NCI-H446 (cell line): ENCODE results near the gene MUC21.
"Not testable (repeated sequence)": the region's sequence is repeated elsewhere in the genome, so short reads cannot be mapped to it uniquely, and the experiment has no call there.

ENCODE experiments used
- DNase-seq, 2 experiments: peaks; one replicate each; lab custom pipeline; 2025; lab: John Stamatoyannopoulos, UW

The MUC21 gene

DNA sequence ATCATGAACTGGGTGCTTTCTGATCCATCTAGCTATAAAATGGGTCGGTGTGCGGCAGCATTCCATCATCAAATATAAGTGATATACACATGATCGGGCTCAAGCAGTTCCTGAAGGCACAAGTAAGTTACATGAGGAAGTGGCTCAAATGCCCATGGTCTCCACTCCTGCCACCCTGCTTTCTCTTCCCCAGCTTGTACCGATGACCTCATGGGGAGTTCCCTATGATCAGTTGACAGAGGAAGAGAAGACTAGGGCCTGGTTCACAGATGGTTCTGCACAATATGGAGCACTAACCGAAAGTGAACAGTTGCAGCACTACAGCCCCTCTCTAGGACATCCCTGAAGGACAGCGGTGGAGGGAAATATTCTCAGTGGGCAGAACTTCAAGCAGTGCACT is 14.3 kb upstream of the MUC21 start:
- not testable (repeated sequence) for DNase-seq

DNA sequence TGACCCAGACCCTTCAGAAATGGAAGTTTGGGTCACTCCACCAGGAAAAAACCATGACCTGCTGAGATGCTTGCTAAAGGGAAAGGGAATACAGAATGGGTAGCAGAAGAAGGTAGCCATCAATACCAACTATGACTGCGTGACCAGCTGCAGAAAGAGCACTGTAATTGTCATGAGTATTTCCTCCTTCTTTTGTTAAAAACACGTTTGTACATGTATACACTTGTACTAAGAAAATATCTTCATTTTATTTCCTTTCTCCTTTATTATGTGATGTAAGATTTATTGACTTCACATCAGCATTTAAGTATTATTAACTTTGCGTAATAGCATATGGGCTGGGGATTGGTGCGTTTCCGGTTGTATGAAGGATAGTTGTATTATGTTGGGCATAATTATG is 12.6 kb upstream of the MUC21 start:
- no peak for DNase-seq

DNA sequence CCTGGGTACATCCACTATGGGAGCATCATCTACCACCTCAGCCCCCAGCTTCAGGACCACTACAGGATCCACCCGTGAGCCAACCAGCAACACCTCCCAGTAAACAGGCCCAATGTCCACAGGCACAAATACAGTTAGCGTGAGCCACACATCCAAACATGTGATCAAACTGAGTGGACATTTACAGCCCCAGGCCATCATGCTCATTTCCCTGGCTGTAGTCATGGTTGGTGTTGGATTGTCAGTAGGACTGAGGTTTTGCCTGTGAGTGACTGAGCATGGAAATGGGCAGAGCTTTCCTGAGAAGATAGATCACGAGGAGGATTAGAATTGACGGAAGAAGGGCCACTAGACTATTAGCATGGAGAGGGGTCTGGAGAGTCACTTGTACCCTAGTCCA is 10.7 kb upstream of the MUC21 start:
- no peak for DNase-seq

DNA sequence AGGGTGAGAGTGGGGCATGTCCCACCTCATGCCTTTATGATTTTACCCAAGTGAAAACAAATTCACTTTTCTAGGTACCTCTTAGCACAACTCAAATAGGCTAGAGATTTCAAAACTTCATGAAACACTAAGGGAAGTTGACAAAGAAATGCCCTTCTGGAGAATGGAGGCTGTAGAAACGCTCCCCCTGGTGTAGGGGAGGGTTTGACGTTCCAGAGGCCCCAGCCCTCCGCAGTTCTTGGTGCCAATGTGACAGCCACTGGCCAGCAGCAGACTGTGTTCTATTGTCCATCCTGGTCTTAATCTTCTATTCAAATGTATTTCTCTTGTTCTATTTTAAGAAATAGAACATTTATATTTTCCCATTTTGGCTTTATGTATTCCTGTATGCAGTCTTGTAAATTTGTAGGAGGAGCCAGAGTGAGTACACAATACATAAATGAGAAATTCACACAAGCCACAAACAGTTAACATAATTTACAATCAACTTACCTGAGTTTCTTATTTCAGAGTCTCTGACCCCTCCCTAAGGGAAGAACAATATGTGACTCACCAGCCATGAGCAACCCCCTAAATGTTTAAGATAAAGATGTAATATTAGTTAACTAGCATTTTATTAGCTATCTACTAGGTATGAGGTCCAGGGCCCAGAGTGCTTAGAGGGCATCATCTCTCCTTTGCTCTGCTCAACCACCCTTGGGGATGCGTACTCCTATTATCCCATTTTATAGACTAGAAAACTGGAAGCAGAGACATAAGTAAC is 8.8 kb upstream of the MUC21 start:
- no peak for DNase-seq

DNA sequence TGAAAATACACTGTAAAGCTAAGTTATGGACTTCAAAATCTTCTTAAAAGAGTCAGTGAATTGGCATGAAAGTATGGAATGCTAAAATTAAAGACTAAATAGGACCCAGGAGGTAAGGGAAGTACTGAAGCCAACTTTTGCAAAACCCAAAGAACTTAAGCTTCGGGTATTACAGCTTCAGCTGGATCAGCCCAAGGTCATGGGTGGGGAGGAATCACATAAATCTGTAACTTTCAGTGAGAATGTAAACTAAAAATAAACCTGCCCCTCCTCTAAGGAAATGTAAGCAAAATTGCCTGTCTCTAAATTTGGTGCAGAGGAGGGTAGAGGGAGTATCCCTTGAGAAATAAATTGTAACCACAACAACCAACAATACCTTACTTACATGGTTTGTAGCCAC is 4.4 kb upstream of the MUC21 start:
- DNase-seq, result no peak

DNA sequence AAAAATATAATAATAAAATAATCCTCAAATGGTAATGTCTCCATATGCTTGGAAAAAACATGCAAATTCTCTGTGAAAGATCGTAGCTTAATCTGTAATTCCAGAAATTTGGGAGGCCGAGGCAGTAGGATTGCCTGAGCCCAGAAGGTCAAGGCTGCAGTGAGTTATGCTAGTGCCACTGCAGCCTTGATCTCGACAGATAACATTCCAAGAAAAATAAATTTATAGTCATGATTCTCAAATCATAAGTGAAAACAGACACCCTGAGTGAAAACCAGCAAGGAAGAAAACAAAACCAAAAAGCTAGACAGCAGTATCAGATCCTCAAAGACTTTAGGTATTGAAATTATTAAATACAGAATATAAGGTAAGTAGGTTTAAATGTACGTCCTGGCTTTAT is 3.8 kb upstream of the MUC21 start:
- no peak for DNase-seq

DNA sequence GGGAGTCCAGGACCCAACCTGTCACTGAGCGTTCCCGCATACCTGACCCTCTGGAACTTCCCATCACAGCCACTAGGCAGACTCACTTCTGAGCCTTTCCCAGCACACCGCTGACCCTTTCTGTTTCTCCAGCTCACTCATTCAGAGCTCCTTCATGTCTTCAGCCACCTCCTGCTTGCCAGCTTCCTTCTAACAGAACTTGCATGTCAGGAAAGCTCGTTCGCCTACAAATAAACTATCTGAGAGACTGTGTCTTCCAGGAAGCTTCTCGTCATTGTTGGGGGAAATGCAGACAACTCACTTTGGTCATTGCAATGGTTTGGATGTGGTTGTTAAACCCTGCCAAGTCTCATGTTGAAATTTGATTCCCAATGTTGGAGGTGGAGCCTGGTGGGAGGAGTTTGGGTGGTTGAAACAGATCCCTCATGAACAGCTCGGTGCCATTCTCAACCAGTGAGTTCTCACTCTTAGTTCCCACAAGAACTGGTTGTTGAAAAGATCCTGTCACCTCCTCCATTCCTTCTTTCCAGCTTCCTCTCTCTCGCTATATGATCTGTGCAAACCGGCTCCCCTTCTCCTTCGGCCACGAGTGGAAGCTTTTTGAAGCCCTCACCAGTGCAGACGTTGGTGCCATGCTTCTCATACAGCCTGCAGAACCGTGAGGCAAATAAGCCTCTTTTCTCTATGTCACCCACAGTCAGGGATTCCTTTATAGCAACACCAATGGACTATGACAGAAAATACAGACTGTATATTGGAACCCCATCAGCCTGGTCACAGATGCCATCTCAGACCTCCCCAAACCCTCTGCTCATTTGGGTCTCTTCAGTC is 1.4 kb upstream of the MUC21 start:
- no peak for DNase-seq

DNA sequence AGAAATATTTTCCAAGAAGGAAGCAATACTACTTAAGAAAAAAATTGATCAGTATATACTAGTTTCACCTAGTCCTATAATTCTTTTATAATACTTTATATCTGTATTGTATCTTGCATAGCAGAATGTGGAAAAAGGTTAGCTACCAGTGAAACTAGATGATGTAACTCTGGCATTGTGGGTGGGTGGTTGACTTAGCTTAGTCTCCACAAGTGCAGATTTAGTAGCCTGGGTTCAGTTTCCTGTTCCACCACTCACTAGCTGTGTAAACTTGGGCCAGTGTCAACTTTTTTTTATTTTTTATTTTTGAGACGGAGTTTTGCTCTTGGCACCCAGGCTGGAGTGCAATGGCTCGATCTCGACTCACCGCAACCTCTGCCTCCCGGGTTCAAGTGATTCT is 2.0 kb downstream of the MUC21 start:
- no peak for DNase-seq

DNA sequence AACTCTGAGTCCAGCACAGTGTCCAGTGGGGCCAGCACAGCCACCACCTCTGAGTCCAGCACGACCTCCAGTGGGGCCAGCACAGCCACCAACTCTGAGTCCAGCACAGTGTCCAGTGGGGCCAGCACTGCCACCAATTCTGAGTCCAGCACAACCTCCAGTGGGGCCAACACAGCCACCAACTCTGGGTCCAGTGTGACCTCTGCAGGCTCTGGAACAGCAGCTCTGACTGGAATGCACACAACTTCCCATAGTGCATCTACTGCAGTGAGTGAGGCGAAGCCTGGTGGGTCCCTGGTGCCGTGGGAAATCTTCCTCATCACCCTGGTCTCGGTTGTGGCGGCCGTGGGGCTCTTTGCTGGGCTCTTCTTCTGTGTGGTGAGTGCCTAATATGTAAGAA is 3.8 kb downstream of the MUC21 start:
- DNase-seq, result no peak

DNA sequence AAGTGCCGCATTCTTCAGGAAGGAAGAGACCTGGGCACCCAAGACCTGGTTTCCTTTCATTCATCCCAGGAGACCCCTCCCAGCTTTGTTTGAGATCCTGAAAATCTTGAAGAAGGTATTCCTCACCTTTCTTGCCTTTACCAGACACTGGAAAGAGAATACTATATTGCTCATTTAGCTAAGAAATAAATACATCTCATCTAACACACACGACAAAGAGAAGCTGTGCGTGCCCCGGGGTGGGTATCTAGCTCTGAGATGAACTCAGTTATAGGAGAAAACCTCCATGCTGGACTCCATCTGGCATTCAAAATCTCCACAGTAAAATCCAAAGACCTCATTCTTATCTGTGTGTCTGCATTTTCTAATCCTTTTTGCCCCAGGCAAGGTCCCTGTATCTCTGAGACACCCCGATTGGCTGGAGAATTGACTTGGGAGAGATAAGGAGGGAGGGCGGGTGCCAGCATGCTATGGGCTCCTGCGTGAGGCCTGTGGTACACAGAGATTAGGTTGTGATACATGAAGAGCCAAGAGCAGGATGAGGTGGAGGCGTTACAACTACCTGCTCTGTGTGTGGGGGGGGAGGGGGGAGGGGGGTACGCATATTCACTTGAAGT is 4.8 kb downstream of the MUC21 start:
- no peak for DNase-seq

DNA sequence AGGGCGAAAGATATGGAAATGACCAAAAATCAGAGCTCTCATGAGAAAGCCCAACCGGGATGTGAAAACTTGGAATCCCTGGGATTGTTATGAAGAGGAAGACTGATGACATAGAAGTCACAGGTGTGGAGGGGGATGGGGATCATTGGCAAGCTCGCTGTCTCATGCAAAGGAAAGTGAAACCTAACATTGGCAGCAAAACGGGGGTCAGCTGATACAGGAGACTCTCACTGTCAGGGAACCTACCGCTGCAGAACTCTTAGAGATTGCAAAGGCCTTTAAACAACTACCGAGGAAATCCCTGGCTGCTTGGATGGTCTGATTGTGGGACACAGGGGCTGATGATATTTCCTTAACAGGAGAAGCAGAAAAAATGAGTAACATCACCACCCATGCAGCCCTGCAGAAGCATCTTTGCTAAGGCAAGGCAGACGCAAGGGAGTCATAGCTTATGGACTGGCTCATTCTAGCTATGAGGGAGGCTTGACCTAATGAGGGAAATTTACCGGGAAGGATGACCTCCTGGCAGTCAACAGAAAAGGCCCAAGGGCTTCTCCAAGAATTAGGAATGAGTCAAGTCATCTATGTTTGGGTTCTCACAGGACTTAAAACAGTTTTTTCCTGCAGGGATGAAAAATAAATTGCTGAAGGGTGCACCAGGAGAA is 7.0 kb downstream of the MUC21 start:
- no peak for DNase-seq

DNA sequence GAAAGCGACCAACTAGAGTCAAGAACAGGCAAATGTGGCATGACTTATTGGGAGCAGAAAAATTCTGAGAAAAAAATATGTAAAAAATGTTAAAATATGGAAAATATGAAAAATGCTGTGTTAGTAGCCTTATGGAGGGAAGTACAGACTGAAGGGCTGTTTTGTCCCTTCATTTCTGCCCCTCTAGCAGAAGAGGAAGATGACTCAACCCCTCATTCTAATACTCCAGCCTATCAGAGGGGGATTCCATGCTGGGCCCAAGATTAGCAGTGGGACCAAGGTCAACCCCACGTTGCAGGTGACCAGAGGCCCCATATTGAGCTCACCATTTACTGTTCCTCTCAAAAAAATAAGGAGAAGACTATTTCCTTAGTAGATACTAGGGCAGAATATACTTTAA is 8.4 kb downstream of the MUC21 start:
- no peak for DNase-seq

DNA sequence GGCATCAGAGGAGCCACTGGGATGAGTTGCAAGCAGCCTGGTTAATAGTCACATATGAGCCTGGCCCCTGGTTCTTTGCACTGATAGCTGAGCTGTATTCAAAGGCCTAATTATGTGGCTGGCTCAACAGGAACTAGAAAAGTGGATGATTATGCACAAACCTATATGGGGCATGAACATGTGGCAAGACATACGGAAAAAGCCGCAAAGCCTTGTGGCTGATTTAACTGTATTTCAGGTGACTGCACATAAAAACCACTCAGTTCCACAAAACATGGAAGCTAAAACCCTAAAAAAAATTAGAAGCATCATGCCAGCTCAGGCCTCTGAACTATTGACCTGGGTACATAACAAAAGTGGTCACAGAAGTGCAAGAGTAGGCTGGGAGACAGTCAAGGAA is 13.8 kb downstream of the MUC21 start:
- DNase-seq, result no peak

DNA sequence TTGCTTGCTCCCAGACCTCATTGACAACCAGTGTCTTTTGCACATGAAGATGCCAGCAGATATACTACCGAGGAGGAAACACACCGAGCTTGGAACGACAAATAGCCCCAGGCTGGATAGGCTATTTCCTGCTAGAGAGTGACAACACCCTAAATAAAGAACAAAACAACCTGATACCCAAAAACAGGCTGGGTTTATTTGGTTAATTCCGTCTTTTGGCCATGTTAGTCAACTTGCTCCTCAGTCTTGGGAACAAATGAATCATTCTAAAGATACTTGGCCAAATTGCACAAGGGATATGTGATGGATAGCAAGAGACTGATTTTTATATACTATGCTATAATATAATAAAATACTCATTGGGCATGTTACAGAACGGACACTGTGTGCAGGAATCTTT is 15.3 kb downstream of the MUC21 start:
- no peak for DNase-seq

DNA sequence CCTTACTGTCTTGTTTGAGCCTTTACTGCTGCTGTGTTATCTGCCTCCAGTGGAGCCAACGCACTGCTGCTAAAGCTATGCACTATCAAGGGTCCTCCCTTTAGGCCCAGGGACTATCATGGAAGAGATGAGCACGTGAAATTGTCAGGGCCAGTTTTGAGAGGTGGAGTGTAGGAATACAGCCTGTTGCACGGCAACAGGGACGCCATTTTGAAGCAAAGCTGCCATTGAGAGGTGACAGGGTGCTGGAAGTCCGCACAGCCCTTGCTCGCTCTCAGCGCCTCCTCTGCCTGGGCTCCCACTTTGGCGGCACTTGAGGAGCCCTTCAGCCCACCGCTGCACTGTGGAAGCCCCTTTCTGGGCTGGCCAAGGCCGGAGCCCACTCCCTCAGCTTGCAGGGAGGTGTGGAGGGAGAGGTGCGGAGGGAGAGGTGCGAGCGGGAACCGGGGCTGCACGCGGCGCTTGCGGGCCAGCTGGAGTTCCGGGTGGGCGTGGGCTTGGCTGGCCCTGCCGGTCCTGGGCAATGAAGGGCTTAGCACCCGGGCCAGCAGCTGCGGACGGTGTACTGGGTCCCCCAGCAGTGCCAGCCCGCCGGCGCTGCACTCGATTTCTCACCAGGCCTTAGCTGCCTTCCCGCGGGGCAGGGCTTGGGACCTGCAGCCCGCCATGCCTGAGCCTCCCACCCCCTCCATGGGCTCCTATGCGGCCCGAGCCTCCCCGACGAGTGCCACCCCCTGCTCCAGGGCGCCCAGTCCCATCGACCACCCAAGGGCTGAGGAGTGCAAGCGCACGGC is 16.7 kb downstream of the MUC21 start:
- not testable (repeated sequence) for DNase-seq

DNA sequence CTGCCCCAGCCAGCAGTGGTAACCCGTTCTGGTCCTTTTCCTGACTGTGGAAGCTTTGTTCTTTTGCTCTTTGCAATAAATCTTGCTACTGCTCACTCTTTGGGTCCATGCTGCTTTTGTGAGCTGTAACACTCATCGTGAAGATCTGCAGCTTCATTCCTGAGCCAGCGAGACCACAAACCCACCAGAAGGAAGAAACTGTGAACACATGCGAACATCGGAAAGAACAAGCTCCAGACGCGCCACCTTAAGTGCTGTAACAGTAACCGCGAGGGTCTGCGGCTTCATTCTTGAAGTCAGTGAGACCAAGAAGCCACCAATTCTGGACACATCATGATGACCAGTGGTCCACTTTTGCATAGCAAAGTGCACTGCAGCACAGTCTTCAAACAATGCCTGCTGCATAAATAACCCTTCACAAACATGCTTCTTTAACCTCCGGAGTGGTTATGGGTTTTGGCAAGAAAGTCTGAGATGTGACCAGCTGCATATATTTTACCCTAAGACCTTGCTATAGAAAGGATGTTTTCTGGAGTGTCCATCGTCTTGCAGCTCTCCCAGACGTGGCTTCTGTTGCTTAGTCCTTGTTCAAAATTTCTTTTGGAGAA is 17.9 kb downstream of the MUC21 start:
- DNase-seq, result no peak

DNA sequence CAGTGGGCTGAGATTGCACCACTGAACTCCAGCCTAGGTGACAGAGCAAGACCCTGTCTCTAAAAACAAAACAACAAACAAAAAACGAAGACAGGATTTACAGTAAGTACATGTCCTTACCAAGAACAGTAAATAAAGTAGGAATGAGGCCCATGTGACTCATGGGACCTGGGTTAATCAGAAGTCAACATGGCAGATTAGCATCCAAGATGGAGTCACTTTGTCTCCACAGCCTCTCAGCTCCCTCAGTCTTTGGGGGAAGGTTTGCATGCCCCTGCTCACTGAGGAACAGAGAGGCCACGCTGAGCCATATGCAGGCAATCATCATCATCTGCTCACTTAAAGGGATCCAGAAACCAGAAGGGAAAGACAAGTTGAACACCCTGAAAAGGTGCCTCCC is 19.0 kb downstream of the MUC21 start:
- no peak for DNase-seq

DNA sequence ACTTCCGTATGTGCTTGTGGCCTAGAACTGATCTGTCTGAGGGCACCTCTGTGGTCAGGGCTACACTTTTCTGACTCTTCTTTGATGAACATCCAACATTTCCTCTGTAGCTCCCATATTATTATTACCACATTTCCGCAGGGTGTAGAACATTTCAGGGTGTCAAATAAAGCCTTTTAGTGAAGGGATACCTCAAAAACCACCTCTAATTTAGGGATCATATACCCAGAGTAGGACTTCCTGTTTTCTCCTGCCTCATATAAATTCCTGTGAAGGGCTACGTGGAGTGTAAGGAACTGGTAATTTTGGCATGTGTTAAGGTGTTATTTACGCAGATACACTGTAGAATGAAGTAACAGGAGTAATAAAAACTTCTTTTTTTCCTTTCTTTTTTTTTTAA is 21.3 kb downstream of the MUC21 start:
- DNase-seq, result no peak

DNA sequence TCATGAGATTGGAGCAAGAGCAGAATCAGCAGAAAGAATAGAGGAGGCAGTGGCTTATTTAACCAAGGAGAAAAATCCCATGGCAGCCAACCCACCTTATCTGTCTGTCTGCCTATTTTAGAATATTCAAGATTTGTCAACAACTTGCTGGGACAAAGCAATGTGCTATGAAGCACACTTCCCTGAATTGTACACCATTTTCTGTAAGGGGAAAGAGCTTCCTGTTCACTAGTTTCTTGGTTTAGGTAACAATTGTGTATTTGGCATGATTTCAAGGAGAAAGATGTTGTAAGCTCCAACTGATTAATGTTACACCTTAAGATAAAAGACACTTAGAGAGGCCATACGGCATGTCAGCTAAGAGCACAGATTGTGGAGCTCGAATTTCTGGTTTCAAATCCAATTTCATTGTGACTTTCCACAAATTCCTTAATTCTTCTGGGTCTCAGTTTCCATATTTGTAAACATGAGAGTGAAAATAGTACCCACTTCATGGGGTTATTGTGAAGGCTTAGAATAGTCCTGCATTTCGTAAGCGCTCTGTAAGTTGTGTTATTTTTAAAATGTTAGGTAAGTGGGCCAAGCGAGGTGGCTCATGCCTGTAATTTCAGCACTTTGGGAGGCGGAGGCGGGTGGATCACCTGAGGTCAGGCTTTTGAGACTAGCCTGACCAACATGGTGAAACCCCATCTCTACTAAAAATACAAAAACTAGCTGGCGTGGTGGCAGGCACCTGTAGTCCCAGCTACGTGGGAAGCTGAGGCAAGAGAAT is 21.9 kb downstream of the MUC21 start:
- no peak for DNase-seq

DNA sequence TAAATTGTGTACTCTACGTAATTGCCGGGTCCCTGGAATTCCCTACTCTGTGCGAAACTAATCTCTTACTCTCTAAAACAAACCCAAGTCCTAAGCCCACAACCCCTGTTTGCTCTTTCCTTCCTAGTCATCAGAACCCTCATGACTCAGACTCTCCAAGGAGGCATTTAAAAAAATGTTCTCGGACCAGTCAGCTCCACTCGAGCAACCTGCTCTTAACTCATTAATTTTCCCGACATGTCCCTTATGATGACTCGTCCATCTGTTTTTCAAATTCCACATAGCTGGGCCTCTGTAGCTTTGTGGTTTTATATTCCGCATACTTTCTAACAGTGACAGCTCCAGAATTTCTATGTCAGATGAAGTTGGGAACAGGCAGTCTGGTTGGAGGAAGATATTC is 24.2 kb downstream of the MUC21 start:
- DNase-seq, result no peak

DNA sequence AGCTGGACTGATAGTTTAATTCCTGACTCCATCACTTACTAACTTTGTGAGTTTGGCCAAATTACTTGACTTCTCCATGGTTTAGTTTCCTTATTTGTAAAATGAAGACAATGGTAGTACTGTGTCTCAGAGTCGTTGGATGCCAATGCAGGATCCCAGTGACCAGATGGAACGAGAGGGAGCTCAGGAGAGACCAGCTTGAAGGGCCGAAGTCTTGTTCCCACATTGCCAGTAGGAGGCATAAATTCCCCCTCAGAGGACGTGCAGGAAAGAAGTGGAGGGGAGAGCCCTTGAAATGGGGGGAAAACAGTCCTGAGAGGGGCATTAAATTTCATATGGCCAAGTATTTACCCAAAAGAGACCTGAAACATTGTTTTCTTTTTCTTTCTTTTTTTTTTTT is 24.6 kb downstream of the MUC21 start:
- no peak for DNase-seq
